Nephron progenitor cell (in vitro differentiated cells): Measurements from ENCODE around the gene SHCBP1.
A peak's percentile ranks its signal among the peaks of the same experiment; 100 is the strongest.
"Not testable (repeated sequence)": the region's sequence is repeated elsewhere in the genome, so short reads cannot be mapped to it uniquely, and the experiment has no call there.

Source experiments
- DNase-seq: peaks from one replicate; pipeline ENCODE4 v3.0.0; 2021
- H3K27ac Mint-ChIP-seq: 2 replicates; pipeline ENCODE4 v1.8.0; 2021; ENCODE audit warnings: mild to moderate bottlenecking, moderate library complexity, mixed read lengths
- H3K27me3 Mint-ChIP-seq: 2 replicates; pipeline ENCODE4 v1.8.0; 2021; ENCODE audit warnings: mild to moderate bottlenecking, low read depth, mixed read lengths; ENCODE audit not compliant: poor library complexity
- H3K36me3 Mint-ChIP-seq: 2 replicates; pipeline ENCODE4 v1.8.0; 2021; ENCODE audit warnings: low read depth, mixed read lengths
- H3K4me1 Mint-ChIP-seq: 2 replicates; pipeline ENCODE4 v1.8.0; 2021; ENCODE audit warnings: mixed read lengths
- H3K4me3 Mint-ChIP-seq: 2 replicates; pipeline ENCODE4 v1.8.0; 2021; ENCODE audit warnings: mild to moderate bottlenecking, moderate library complexity, mixed read lengths
- H3K9me3 Mint-ChIP-seq: 2 replicates; pipeline ENCODE4 v1.8.0; 2021; ENCODE audit warnings: mild to moderate bottlenecking, moderate library complexity, mixed read lengths
- TF ChIP-seq, protein P1 (sequence below): fragments of 200-600 bp; sonication (generic); IDR thresholded peaks from 2 replicates; pipeline ENCODE4 v1.5.0; 2021; ENCODE audit warnings: antibody characterized with exemption

SHCBP1 gene

DNA sequence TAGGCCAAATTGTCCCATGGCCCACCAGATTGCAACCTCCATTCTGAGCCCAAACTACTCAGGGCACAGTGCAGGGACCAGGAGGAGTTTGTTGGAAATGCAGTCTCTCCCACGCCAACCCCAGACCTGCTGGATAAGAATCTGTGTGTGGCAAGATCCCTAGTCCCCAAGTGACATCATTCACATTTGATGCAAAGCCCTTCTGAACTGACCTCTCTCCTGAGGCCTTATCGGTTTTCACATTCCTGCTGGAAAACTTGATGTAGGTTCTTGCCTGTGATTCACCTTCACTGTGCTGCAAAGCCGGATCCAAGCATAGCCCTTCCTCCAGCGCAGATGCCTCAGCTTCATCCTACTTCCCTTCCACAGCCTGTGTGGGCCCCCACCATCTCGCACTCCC lies 6.6 kb upstream of the SHCBP1 start:
- peaks cover 32% of the 10 kb centered on the region for H3K27me3 Mint-ChIP-seq

DNA sequence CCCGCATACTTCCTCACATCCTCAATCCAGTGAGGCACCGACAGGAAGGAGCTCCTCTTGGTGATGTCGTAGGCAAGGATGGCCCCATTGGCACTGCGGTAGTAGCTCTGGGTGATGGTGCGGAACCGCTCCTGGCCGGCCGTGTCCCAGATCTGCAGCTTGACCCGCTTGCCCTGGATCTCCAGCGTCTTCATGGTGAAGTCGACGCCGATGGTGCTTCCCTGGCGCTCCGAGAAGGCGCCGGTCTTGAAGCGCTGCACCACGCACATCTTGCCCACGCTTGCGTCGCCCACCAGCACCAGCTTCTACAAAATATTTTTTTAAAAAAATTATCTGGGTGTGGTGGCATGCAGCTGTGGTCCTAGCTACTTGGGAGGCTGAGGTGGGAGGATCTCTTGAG lies 5.5 kb upstream of the SHCBP1 start:
- H3K36me3 Mint-ChIP-seq, H3K4me3 Mint-ChIP-seq, H3K27ac Mint-ChIP-seq, DNase-seq, H3K9me3 Mint-ChIP-seq: not testable (repeated sequence)
- Mint-ChIP-seq H3K27me3 (peaks cover 26% of the 10 kb centered on the region), H3K4me1 (peaks cover 25% of the 10 kb centered on the region)

More for the DNA sequence above, 6.6 kb upstream of the SHCBP1 start:
- no peak for DNase-seq
- no peaks in the 10 kb centered on the region for H3K9me3 Mint-ChIP-seq
- H3K4me1 Mint-ChIP-seq: peaks cover 30% of the 10 kb centered on the region
- H3K4me3 Mint-ChIP-seq: no peak overlapping the region
- H3K36me3 Mint-ChIP-seq: no peaks in the 10 kb centered on the region
- TF ChIP-seq, protein P1, sequence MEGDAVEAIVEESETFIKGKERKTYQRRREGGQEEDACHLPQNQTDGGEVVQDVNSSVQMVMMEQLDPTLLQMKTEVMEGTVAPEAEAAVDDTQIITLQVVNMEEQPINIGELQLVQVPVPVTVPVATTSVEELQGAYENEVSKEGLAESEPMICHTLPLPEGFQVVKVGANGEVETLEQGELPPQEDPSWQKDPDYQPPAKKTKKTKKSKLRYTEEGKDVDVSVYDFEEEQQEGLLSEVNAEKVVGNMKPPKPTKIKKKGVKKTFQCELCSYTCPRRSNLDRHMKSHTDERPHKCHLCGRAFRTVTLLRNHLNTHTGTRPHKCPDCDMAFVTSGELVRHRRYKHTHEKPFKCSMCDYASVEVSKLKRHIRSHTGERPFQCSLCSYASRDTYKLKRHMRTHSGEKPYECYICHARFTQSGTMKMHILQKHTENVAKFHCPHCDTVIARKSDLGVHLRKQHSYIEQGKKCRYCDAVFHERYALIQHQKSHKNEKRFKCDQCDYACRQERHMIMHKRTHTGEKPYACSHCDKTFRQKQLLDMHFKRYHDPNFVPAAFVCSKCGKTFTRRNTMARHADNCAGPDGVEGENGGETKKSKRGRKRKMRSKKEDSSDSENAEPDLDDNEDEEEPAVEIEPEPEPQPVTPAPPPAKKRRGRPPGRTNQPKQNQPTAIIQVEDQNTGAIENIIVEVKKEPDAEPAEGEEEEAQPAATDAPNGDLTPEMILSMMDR: no peak
- H3K27ac Mint-ChIP-seq: no peak overlapping the region

DNA sequence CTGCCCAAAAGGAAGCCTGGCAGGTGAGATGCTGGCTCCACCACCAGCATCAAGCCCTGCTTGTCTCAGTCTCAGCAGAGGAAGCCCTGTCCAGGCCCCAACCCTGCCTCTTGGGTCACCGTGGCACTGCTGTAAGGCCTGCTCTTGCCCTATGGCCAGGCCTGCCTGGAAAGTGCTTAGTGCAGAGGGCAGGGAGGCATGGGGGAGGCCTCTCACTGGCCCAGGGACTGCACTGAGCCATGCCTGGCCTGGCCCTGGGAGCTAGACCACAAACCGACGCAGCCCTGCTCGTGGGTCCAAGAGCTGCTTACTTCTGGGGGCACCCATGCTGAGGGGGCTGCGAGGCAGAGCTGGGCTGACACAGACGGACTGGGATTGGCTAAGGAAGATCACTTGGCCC lies 3.7 kb upstream of the SHCBP1 start:
- H3K27ac Mint-ChIP-seq: not testable (repeated sequence)
- H3K27me3 Mint-ChIP-seq: peaks cover 12% of the 10 kb centered on the region

GRCh38 chr16:46623707-46624106 lies 2.5 kb upstream of the SHCBP1 start:
- DNase-seq, H3K9me3 Mint-ChIP-seq, H3K27ac Mint-ChIP-seq, H3K4me3 Mint-ChIP-seq, H3K36me3 Mint-ChIP-seq, H3K27me3 Mint-ChIP-seq: not testable (repeated sequence)
- peaks cover 23% of the 10 kb centered on the region for H3K4me1 Mint-ChIP-seq

More for the DNA sequence above, 3.7 kb upstream of the SHCBP1 start:
- not testable (repeated sequence) for DNase-seq, H3K4me3 Mint-ChIP-seq, H3K9me3 Mint-ChIP-seq, H3K36me3 Mint-ChIP-seq
- peaks cover 34% of the 10 kb centered on the region for H3K4me1 Mint-ChIP-seq

- not testable (repeated sequence) for H3K27ac Mint-ChIP-seq, H3K4me3 Mint-ChIP-seq, DNase-seq, H3K36me3 Mint-ChIP-seq, H3K27me3 Mint-ChIP-seq, H3K9me3 Mint-ChIP-seq
- peaks cover 22% of the 10 kb centered on the region for H3K4me1 Mint-ChIP-seq
Measured at GRCh38 chr16:46623246-46623645, 2.1 kb upstream of the SHCBP1 start.

GRCh38 chr16:46621934-46622676 lies 926 bp upstream of the SHCBP1 start:
- Mint-ChIP-seq H3K9me3 (no peaks in the 10 kb centered on the region), H3K27me3 (peaks cover 4% of the 10 kb centered on the region), H3K4me3 (peak overlapping the region; percentile 97), H3K4me1 (peaks cover 16% of the 10 kb centered on the region), H3K27ac (no peak overlapping the region), H3K36me3 (no peaks in the 10 kb centered on the region)
- TF ChIP-seq, protein P1: no peak
- no peak for DNase-seq

DNA sequence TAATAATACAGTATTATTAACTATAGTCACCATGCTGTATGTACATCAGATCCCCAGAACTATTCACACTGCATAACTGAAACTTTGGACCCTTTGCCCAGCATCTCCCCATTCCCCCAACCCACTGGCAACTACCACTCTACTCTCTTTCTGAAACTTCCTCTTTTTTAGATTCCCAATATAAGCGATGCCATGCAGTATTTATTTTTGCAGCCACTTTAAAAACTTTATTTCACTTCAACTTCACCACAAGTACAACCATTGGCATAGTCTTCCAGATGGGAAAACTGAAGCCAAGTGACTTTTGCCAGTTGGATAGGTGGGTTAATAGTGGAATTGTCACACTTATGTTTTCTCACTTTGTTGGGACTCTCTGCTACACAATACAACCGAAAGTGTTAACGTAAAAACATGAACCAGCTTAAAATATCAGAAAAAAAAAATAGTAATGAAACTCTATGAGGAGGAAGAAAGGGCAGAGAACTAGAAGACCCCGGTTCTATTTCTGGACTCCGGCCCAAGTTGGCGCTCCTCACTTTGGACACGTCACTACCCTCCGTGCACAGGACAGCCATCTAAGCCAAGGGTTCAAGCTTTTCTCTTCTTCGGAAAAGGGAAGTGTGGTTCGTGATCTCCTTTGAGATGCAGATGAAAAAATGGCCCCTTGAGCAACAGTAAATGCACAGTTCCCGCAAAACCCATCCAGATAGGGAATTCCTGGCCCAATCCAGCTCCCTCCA lies 743 bp downstream of the SHCBP1 start:
- TF ChIP-seq, protein P1: no peak
- peaks cover 4% of the 10 kb centered on the region for H3K27me3 Mint-ChIP-seq
- H3K4me1 Mint-ChIP-seq: peaks cover 16% of the 10 kb centered on the region
- H3K9me3 Mint-ChIP-seq: no peaks in the 10 kb centered on the region
- peak overlapping the region; percentile 97 for H3K4me3 Mint-ChIP-seq
- peaks cover 9% of the 10 kb centered on the region for H3K36me3 Mint-ChIP-seq
- H3K27ac Mint-ChIP-seq: peak overlapping the region; percentile 71
- no peak for DNase-seq
